PFSK-1 (cell line): ENCODE measurements around the gene TMEM219.

ENCODE experiments used
- POLR2AphosphoS5 ChIP-seq: IDR thresholded peaks from 2 replicates; pipeline ENCODE4 v1.6.1; 2012; ENCODE audit warnings: low read depth, mild to moderate bottlenecking, control low read depth, low read length, moderate library complexity
- REST ChIP-seq, 2 experiments: IDR thresholded peaks; 2 replicates each; pipeline versions ENCODE4 v1.6.1 to v1.8.0; 2011 to 2012; ENCODE audit warnings: low read depth in 2 of 2, low read length in 2 of 2, control low read depth in 1 of 2, inconsistent platforms in 1 of 2, mild to moderate bottlenecking in 1 of 2, moderate library complexity in 1 of 2; ENCODE audit not compliant: insufficient read depth in 1 of 2
- SIN3A ChIP-seq: IDR thresholded peaks from 2 replicates; pipeline ENCODE4 v1.6.1; 2012; ENCODE audit warnings: mild to moderate bottlenecking, low read length, moderate library complexity, borderline replicate concordance; ENCODE audit not compliant: insufficient read depth
- TAF1 ChIP-seq: IDR thresholded peaks from 2 replicates; pipeline ENCODE4 v1.6.1; 2012; ENCODE audit warnings: low read length, control low read depth, borderline replicate concordance; ENCODE audit not compliant: insufficient read depth

GRCh38 chr16:29984137-29984763 lies 22.4 kb downstream of the TMEM219 start:
- TF ChIP-seq POLR2AphosphoS5 (no peak), TAF1 (no peak), SIN3A (no peak), REST (IDR thresholded peaks at IDR 0.05; ENCODE audit: insufficient read depth in 1 of 2, low read depth in 2 of 2, low read length in 2 of 2) (no peak)
